ENCODE measurements around the gene ST6GALNAC6. TPM values are rescaled to one million over a fixed set of nuclear protein-coding genes. Genes with fewer than 3 reads are reported as not detected.

Gene ST6GALNAC6
- total RNA-seq, 4 donors from 2014 or later = 7.7 to 88.3 (median 18.9) TPM

DNA sequence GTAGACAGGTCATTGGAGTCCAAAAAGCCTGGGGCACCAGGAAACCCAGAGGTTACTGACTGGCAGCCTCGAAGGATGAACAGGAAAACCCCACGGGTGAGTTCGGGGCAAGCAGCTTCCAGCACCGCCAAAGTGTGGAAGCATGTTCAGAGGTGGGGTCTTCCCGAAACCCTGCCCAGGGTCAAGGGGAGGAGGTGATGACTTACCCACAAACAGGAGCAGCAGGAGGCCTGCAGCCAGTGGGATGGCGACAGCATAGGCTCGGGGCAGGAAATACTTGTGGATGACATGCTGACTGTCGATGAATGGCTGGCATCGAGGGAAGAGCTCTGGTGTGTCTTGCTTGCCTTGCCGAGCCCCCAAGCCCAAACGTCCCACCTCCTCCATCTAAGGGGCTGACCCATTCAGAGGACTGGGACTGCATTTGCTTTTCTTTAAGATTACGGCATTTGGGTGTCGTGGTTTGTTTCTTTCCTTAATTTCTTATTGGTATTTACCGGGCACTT is 37.0 kb upstream of the ST6GALNAC6 start:
- Histone ChIP-seq H3K27me3 (no peaks in the 10 kb centered on the region), H3K9me3 (no peaks in the 10 kb centered on the region), H3K4me3 (peak overlapping the region in 2 of 4 donors; percentile 71 to 72), H3K4me1 (peaks cover 3 to 33% (median 13%) of the 10 kb centered on the region in 4 donors), H3K36me3 (peaks cover 0 to 23% (median 0%) of the 10 kb centered on the region in 3 donors), H3K27ac (peak overlapping the region in 1 of 4 donors; percentile 79)
- TF ChIP-seq, protein P1, sequence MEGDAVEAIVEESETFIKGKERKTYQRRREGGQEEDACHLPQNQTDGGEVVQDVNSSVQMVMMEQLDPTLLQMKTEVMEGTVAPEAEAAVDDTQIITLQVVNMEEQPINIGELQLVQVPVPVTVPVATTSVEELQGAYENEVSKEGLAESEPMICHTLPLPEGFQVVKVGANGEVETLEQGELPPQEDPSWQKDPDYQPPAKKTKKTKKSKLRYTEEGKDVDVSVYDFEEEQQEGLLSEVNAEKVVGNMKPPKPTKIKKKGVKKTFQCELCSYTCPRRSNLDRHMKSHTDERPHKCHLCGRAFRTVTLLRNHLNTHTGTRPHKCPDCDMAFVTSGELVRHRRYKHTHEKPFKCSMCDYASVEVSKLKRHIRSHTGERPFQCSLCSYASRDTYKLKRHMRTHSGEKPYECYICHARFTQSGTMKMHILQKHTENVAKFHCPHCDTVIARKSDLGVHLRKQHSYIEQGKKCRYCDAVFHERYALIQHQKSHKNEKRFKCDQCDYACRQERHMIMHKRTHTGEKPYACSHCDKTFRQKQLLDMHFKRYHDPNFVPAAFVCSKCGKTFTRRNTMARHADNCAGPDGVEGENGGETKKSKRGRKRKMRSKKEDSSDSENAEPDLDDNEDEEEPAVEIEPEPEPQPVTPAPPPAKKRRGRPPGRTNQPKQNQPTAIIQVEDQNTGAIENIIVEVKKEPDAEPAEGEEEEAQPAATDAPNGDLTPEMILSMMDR (IDR thresholded peaks at IDR 0.05) = no peak
- TF ChIP-seq POLR2A (IDR thresholded peaks at IDR 0.05) = no peak
- no peak for DNase-seq

DNA sequence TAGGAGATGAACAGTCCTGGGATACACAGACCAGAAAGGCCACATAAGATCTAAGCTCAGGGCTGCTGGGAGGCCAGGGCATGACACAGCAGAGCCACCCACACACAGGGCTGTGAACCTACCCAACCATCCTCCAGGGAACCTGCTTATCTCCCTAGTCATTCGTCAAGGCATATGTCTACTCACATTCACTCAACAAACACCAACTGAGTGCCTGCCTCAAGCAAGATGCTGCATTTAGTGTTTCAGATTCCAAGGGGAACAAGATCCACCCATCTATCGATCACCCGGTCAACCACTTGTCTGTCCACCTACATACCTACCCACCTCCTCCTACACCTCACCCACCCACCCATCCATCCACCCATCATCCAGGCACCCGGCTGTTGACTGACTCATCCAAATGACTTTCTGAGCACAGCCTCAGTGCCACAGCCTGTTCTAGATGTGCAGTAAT is 36.4 kb upstream of the ST6GALNAC6 start:
- H3K4me1 ChIP-seq = peaks cover 3 to 38% (median 15%) of the 10 kb centered on the region in 4 donors
- no peaks in the 10 kb centered on the region for H3K27me3 ChIP-seq
- H3K36me3 ChIP-seq = peaks cover 0 to 17% (median 0%) of the 10 kb centered on the region in 3 donors
- no peak for DNase-seq
- no peak overlapping the region for H3K4me3 ChIP-seq
- H3K9me3 ChIP-seq = no peaks in the 10 kb centered on the region
- TF ChIP-seq POLR2A (IDR thresholded peaks at IDR 0.05) = no peak
- TF ChIP-seq, protein P1 (IDR thresholded peaks at IDR 0.05) = no peak
- H3K27ac ChIP-seq = no peak overlapping the region

GRCh38 chr9:127934986-127935385 is 35.6 kb upstream of the ST6GALNAC6 start:
- peaks cover 3 to 46% (median 18%) of the 10 kb centered on the region in 4 donors for H3K4me1 ChIP-seq
- no peak for TF ChIP-seq POLR2A (IDR thresholded peaks at IDR 0.05)
- TF ChIP-seq, protein P1 (IDR thresholded peaks at IDR 0.05) = no peak

DNA sequence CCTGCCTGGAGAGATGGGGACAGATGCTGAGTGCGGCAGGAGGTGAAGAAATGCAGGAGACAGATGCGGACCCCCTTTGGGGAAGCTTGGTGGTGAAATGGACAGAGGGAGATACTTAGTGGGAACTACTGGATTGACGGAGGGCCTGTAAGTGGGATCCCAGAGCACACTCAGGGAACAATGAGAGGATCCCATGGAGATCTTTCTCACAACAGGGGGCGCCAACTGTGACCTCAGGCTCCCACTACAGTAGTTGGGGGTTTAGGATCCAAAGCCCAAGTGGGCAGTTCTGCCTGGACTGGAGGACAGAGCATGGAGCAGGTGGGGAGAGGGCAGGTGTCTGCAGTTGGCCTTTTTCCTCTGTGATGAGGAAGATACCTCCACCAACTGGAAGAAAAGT is 34.8 kb upstream of the ST6GALNAC6 start:
- TF ChIP-seq, protein P1 (IDR thresholded peaks at IDR 0.05) = no peak
- peaks cover 0 to 6% of the 10 kb centered on the region in 2 donors for H3K27me3 ChIP-seq
- no peaks in the 10 kb centered on the region for H3K9me3 ChIP-seq
- peaks cover 3 to 46% (median 18%) of the 10 kb centered on the region in 4 donors for H3K4me1 ChIP-seq
- H3K27ac ChIP-seq = no peak overlapping the region
- H3K36me3 ChIP-seq = peaks cover 0 to 6% (median 0%) of the 10 kb centered on the region in 3 donors
- H3K4me3 ChIP-seq = no peak overlapping the region
- no peak for DNase-seq

More at GRCh38 chr9:127934986-127935385, 35.6 kb upstream of the ST6GALNAC6 start:
- Histone ChIP-seq H3K27ac (no peak overlapping the region), H3K27me3 (no peaks in the 10 kb centered on the region), H3K36me3 (peaks cover 0 to 9% (median 0%) of the 10 kb centered on the region in 3 donors), H3K4me3 (no peak overlapping the region), H3K9me3 (no peaks in the 10 kb centered on the region)
- no peak for DNase-seq

DNA sequence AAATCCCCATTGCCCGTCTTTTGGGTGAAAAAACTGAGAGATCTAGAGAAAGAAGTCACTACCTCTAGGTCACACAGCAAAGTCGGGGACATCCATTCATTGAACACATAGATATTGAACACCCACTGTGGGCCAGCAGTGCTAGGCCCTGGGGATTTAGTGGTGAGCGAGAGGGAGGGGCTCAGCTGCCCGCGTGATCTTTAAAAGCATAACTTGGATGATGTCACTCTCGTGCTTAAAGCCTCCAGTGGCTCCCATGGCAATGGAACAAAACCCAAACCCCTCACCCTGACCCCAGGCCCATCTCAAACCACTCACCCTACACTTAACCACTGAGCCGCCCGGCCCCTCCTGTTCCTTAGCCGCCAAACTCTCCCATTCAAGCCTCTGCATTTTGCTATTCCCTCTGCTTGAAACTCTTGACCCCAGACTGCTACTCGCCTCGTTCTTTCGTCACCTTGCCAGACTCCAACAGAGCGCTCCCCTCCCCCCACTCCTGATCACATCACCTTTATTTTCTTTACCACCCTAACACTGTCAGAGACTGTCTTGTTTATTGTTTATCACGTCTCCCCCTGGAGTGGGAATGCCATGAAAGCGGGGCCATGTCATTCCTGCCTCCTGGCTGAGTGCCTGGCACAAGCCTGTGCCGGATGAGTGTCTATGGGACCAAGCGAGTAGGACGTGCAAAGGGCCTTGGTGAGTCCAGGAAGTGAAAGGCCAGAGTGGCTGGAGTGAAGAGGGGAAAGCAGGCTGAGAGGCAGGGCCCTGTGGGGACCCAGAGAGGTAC is 31.9 kb upstream of the ST6GALNAC6 start:
- H3K4me3 ChIP-seq = peak overlapping the region in 3 of 4 donors; percentile 53 to 69 (median 62)
- H3K4me1 ChIP-seq = peaks cover 0 to 45% (median 21%) of the 10 kb centered on the region in 4 donors
- peaks cover 0 to 6% (median 0%) of the 10 kb centered on the region in 3 donors for H3K36me3 ChIP-seq
- H3K9me3 ChIP-seq = no peaks in the 10 kb centered on the region
- TF ChIP-seq, protein P1 (IDR thresholded peaks at IDR 0.05) = no peak
- no peak for TF ChIP-seq POLR2A (IDR thresholded peaks at IDR 0.05)
- DNase-seq = no peak
- H3K27ac ChIP-seq = peak overlapping the region in 1 of 4 donors; percentile 11
- H3K27me3 ChIP-seq = peaks cover 0 to 21% of the 10 kb centered on the region in 2 donors

Measured in Peyer's patch (tissue), 4 donors.